NCI-H748 (cell line): ENCODE measurements around the gene PDE9A.

Source experiments
- DNase-seq: peaks from one replicate; lab custom pipeline; 2025; ENCODE audit not compliant: unreplicated experiment; lab: John Stamatoyannopoulos, UW

Gene PDE9A

GRCh38 chr21:42819861-42820615 is 166.6 kb downstream of the PDE9A start:
- no peak for DNase-seq

- peak; percentile 78 for DNase-seq
Observed at GRCh38 chr21:42820616-42821465, 167.4 kb downstream of the PDE9A start.
